Fibroblast of pulmonary artery (primary cell): ENCODE results near the gene CTIF.
"Not testable (repeated sequence)": the region's sequence is repeated elsewhere in the genome, so short reads cannot be mapped to it uniquely, and the experiment has no call there.

Experiments
- DNase-seq: peaks from one replicate; pipeline ENCODE4 v3.0.0-alpha.2; 2010; ENCODE audit warnings: low read depth
- H3K4me3 ChIP-seq: replicated peaks from 2 replicates; pipeline ENCODE4 v1.5.1; 2011; ENCODE audit warnings: low read depth, mild to moderate bottlenecking, control low read depth, low read length, moderate library complexity
- CTCF ChIP-seq: IDR thresholded peaks from 2 replicates; pipeline ENCODE4 v1.5.1; 2011; ENCODE audit warnings: mild to moderate bottlenecking, control low read depth, low read length, inconsistent platforms; ENCODE audit errors: missing control alignments

The CTIF gene

GRCh38 chr18:48866856-48867255 is 328.0 kb downstream of the CTIF start:
- no peak for TF ChIP-seq CTCF
- no peak for DNase-seq
- no peak overlapping the region for H3K4me3 ChIP-seq

- no peak overlapping the region for H3K4me3 ChIP-seq
- no peak for TF ChIP-seq CTCF
- no peak for DNase-seq
Observed at GRCh38 chr18:48867978-48868377, 329.1 kb downstream of the CTIF start.

- no peak for TF ChIP-seq CTCF
- no peak for DNase-seq
- H3K4me3 ChIP-seq = no peak overlapping the region
Observed at GRCh38 chr18:48868468-48869466, 329.9 kb downstream of the CTIF start.

GRCh38 chr18:48869591-48869990 is 330.8 kb downstream of the CTIF start:
- DNase-seq = no peak
- no peak for TF ChIP-seq CTCF
- no peak overlapping the region for H3K4me3 ChIP-seq

- DNase-seq, H3K4me3 ChIP-seq: not testable (repeated sequence)
Observed at GRCh38 chr18:48870926-48871325, 332.1 kb downstream of the CTIF start.

GRCh38 chr18:48871391-48872166 is 332.7 kb downstream of the CTIF start:
- TF ChIP-seq CTCF = no peak
- no peak overlapping the region for H3K4me3 ChIP-seq
- DNase-seq = no peak
